22Rv1 (cell line): ENCODE measurements around the gene SUSD6.

Experiments used
- H3K27ac ChIP-seq: fragments of 450-650 bp; 2 replicates; pipeline ENCODE4 v1.5.1; 2017
- ZFX ChIP-seq: fragments of 450-650 bp; IDR thresholded peaks from 2 replicates; pipeline ENCODE4 v1.6.1; 2017; ENCODE audit warnings: antibody characterized with exemption, borderline replicate concordance
- TF ChIP-seq, protein P1 (sequence below): fragments of 450-650 bp; IDR thresholded peaks from 2 replicates; pipeline ENCODE4 v1.5.1; 2017; ENCODE audit warnings: mild to moderate bottlenecking

The SUSD6 gene

DNA sequence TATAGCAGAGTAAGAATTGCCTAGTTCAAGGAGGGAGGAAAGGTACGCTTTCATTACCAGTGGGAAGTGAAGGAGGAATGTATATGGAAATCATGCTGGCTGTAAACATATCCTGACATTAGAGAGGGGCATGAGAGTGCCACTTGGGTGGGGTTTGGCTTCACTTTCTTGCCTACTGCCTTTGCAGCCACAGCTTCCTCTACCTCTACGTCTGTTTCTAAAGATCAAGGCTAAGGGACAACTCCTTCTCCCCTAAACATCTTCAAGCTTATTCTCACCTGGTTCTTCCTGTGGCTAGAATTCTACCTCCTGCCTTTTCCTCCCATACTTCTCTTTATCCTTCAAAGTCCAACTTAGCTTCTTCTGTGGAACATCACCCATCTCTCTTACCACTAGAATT is 58.0 kb downstream of the SUSD6 start:
- TF ChIP-seq, protein P1, sequence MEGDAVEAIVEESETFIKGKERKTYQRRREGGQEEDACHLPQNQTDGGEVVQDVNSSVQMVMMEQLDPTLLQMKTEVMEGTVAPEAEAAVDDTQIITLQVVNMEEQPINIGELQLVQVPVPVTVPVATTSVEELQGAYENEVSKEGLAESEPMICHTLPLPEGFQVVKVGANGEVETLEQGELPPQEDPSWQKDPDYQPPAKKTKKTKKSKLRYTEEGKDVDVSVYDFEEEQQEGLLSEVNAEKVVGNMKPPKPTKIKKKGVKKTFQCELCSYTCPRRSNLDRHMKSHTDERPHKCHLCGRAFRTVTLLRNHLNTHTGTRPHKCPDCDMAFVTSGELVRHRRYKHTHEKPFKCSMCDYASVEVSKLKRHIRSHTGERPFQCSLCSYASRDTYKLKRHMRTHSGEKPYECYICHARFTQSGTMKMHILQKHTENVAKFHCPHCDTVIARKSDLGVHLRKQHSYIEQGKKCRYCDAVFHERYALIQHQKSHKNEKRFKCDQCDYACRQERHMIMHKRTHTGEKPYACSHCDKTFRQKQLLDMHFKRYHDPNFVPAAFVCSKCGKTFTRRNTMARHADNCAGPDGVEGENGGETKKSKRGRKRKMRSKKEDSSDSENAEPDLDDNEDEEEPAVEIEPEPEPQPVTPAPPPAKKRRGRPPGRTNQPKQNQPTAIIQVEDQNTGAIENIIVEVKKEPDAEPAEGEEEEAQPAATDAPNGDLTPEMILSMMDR = no peak
- TF ChIP-seq ZFX = no peak
- H3K27ac ChIP-seq = no peak overlapping the region

DNA sequence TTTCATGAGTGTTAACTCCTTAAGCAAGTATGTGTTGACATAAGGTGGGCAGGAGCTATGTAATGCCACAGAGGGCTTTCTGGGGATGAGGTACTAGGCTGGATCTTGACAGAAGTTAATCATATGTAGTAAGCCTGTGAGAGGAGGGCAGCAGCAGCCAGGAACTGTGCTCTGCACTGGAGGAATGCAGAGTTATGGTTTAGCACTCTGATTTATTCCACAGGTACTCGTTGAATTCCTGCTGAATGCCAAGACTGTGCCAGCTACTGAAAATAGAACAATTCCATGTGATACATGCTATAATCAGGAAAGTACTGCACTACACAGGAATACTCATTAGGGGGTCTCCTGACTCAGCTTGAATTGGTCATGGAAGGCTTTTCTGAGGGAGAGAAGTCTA is 58.7 kb downstream of the SUSD6 start:
- TF ChIP-seq ZFX = no peak
- TF ChIP-seq, protein P1 = no peak
- no peak overlapping the region for H3K27ac ChIP-seq

DNA sequence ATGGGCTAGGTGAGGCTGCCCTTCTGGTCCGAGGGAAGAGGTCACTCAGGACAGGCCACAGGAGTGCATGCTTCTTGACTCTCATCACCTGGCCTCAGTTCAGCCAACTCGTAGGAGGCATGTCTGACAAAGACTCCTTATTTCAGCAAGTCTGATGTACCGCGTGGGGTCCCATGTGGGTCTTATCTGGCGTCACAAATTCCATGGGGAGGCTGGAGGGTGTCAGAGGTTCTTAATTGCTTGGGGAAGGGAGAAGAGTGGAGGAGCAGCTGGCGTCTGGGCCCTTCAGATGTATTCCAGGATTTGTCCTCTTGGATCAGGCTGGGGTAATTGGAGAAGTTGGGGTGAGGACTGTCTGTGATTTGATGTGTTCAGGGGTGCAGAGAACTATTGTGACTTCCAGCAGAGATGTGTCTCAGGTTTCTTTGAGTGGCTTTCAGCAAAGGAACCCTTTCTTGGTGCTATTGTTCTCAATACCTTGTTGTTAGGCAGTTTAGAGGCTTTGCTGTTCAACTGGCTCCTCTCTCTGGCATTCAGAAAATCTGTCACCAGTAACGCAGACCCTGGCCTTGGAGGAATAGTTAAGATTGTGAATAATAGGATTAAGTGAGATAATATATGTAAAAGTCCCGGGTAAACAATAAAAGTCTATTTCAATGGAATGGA is 60.1 kb downstream of the SUSD6 start:
- TF ChIP-seq, protein P1 = no peak
- TF ChIP-seq ZFX = no peak
- H3K27ac ChIP-seq = no peak overlapping the region

DNA sequence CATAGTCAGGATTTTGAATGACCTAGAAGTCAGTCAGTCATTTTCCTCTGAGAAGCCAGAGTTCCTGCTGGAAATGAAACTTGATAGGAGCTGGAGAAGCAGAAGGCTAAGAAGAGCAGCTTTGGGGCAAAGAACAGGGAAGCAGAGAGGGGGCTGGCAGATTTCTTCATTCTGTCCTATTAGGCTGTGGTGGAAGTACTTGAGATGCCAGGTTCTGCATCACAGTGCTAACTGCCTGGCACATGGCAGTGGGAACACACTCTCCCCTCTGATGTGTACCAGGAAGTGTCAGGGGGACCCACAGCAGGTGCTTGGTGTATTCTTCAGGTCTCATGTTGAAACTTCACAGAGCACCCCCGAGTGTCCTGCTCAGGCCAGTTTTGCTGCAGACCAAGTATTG is 61.0 kb downstream of the SUSD6 start:
- H3K27ac ChIP-seq = no peak overlapping the region
- no peak for TF ChIP-seq ZFX
- TF ChIP-seq, protein P1 = no peak

DNA sequence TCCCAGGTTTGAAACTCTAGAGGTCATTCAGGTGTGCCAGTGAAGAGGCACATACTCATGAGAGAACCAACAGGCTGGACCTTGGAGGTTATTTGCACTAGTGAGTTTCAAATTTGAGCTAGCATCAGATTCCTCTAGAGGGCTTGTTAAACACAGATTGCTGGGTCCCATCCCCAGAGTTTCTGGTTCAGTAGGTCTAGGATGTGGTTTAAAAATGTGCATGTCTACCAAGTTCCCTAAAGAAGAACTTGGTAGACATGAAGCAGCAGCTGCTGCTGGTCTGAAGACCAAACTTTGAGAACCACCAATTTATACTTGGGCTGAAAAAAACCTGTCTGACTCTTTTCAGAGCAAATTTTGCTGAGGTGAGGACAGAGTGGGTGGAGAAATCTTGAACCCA is 61.7 kb downstream of the SUSD6 start:
- H3K27ac ChIP-seq = no peak overlapping the region
- TF ChIP-seq, protein P1 = no peak
- no peak for TF ChIP-seq ZFX

DNA sequence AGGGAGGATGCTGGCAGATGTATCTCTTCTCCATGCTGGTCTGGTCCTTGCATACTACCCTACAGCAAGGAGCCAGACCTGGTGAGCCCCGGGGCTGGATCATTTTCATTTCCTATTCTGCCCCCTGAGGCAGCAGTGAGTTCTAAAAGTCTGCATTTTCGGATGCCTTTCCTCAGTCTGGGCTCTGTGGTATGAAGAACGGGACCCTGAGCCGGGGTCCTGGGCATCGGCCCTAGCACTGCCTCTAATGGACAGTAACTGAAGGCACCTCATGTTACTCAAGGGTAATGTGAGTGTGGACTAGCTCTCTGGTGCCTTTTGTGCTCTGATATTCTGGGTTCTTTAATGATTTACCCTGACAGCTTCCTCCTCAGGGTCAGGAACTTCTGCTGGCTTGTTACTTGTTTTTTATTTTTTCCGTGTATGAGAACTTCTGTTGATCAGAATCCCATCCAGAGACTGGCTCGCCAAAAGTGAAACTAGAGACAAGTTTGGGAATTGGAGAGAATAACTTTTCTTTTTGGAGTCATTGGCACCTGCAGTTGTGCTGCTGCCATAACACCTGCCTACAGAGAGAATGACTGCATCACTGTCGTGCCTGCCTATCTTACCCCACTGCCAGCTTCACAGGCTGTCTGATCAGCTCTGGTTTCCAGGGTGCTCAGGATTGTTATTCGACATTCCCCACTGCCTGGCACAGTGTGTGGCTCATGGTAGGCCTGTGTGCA is 62.3 kb downstream of the SUSD6 start:
- H3K27ac ChIP-seq = no peak overlapping the region
- TF ChIP-seq ZFX = no peak
- TF ChIP-seq, protein P1 = no peak

DNA sequence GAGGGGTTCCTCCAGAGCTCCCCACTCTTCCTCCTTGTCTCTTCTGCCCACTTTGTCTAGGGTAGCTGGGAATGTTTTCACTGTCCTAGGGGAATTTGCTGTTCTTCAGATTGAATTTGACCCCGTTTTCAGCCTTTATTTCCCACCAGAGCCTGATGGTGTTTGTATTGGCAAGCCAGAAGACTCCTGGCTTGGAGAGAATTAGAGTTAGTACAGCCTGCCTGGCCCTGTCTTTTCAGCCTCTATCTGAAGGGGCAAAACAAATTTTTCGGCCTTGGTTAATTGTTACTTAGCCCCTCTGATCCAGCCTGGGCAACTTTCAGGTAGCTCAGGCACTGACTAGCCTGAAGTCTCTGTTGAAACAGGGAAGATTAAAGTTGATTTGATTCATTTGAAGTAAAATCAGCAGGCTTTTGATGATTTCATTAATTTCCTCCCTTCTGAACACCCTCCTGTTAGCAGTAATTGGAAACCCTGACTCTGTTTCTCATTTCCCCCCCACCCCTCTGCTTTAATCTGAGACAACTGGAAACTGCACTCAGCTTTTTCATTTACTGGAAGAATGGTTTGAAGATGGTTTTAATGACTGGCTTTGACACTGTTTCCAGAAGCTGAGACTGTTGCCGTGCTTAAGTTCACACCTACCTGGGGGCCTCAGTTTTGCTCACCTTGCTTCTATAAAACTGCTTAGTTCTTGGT is 63.3 kb downstream of the SUSD6 start:
- H3K27ac ChIP-seq = no peak overlapping the region
- TF ChIP-seq, protein P1 = no peak
- no peak for TF ChIP-seq ZFX
